Pancreas (tissue), 10 donors: ENCODE measurements around the gene BRI3. TPM values are rescaled to one million over a fixed set of nuclear protein-coding genes. Genes with fewer than 3 reads are reported as not detected.

Experiments
- ATAC-seq, 4 donors: fragments of 200-7000 bp; cut with Tn5 transposase; one replicate each; pipeline versions ENCODE4 v1.8.0 to v1.9.1; 2020; ENCODE audit warnings: mild to moderate bottlenecking in 4 of 4, moderate library complexity in 4 of 4
- DNase-seq, 6 donors: peaks; one replicate each; pipeline ENCODE4 v3.0.0-alpha.2; 2020
- FAIRE-seq: peaks from 2 replicates; lab custom pipeline; 2012; peaks lifted over from hg19 to GRCh38; lab: Jason Lieb, UNC
- H3K27ac ChIP-seq, 4 donors: fragments of 200-600 bp; sonication (generic); 1 replicate in 3 of 4; 2 replicates in 1 of 4; pipeline versions ENCODE4 v1.5.0 to v1.8.0; 2020
- H3K27me3 ChIP-seq, 4 donors: fragments of 200-600 bp; one replicate each; pipeline ENCODE4 v1.8.0; 2021
- H3K36me3 ChIP-seq, 3 donors: fragments of 200-600 bp; sonication (generic) in 1 of 3; one replicate each; pipeline versions ENCODE4 v1.5.0 to v1.8.0; 2020 to 2021
- H3K4me1 ChIP-seq, 3 donors: fragments of 200-600 bp; one replicate each; pipeline ENCODE4 v1.8.0; 2021
- H3K4me3 ChIP-seq, 4 donors: fragments of 200-600 bp; sonication (generic) in 2 of 4; one replicate each; pipeline versions ENCODE4 v1.5.0 to v1.8.0; 2020 to 2021
- H3K9me3 ChIP-seq, 4 donors: fragments of 200-600 bp; one replicate each; pipeline ENCODE4 v1.8.0; 2021
- CTCF ChIP-seq, 4 donors: fragments of 200-600 bp; sonication (generic) in 3 of 4; IDR thresholded peaks; one replicate each; pipeline versions ENCODE4 v1.5.0 to v1.8.0; 2021; ENCODE audit warnings: antibody characterized with exemption in 4 of 4
- WGBS, 2 donors: extraction: QIAGEN DNeasy Blood & Tissue Kit; methylation state at CpG; one replicate each; pipeline ENCODE4 v1.1.7; 2013; 5-methylcytosine and 5-hydroxymethylcytosine counted together
- intact Hi-C, 3 donors: fragments of 100-400 bp; cut with DNase I; formaldehyde crosslinking; loops; one replicate each; pipeline versions ENCODE4 v1.11.1 to v1.14.2; 2022
- polyA plus RNA-seq, 2 donors: library from polyadenylated mRNA; stranded (reverse); fragments of 200-250 nt; gene quantifications; one replicate each; pipeline ENCODE4 v1.2.3, GENCODE V29; 2013
- total RNA-seq, 6 donors: library from RNA; stranded (reverse); fragmentation: NEBNext Ultra II Directional in 4 of 6; extraction: Animal tissue kit (Norgen Biotek cat#: 25700) in 4 of 6; gene quantifications; one replicate each; pipeline versions ENCODE4 v1.2.1 to v1.2.4, GENCODE V29; 2021 to 2023
- donor health status: healthy with polysubstance abuse.
- donor health status: DM: no; HTN: no; CAD: no; lungs with moderate emphysema.
- donor health status: DM: no; HTN: no; CAD: no.
- donor health status: control.
- donor health status: control.
- donor health status: Bipolar disorder and iron deficiency.
- donor health status: DM: yes; HTN: yes; CAD: no.
- donor health status: DM: no; HTN: no; CAD: no.
- donor health status: DM: no; HTN: no; CAD: no.
- donor health status: DM: yes; HTN: yes; CAD: no.

Gene BRI3
- total and polyA plus RNA-seq, 8 donors, result 88.0 to 122 (median 113) TPM

GRCh38 chr7:98301693-98302470 lies 20.4 kb downstream of the BRI3 start:
- no peak for ATAC-seq
- peaks cover 0 to 29% (median 0%) of the 10 kb centered on the region in 3 donors for H3K36me3 ChIP-seq
- no peak for FAIRE-seq
- peak in 1 of 6 donors; percentile 52 for DNase-seq
- TF ChIP-seq CTCF (IDR thresholded peaks at IDR 0.05), result no peak
- 91% methylated on average over 22 of the region's 22 CpGs for WGBS, 2 donors
- H3K4me3 ChIP-seq, result no peak overlapping the region
- H3K4me1 ChIP-seq, result no peaks in the 10 kb centered on the region
- no peak overlapping the region for H3K27ac ChIP-seq
- intact Hi-C loops, result no loop called here
- H3K27me3 ChIP-seq, result no peaks in the 10 kb centered on the region
- no peaks in the 10 kb centered on the region for H3K9me3 ChIP-seq

- H3K36me3 ChIP-seq, result peaks cover 0 to 42% (median 0%) of the 10 kb centered on the region in 3 donors
Measured at GRCh38 chr7:98303176-98303865, 21.8 kb downstream of the BRI3 start.

GRCh38 chr7:98303906-98304305 lies 22.4 kb downstream of the BRI3 start:
- 88 to 89% methylated on average over 15 of the region's 15 CpGs for WGBS, 2 donors
- H3K27me3 ChIP-seq, result no peaks in the 10 kb centered on the region
- no peak overlapping the region for H3K4me3 ChIP-seq
- peak in 1 of 6 donors; percentile 13 for DNase-seq
- no peak for ATAC-seq
- intact Hi-C loops, result no loop called here
- no peak for TF ChIP-seq CTCF (IDR thresholded peaks at IDR 0.05)
- no peaks in the 10 kb centered on the region for H3K9me3 ChIP-seq
- no peak for FAIRE-seq
- no peaks in the 10 kb centered on the region for H3K4me1 ChIP-seq
- H3K27ac ChIP-seq, result no peak overlapping the region
- H3K36me3 ChIP-seq, result peaks cover 0 to 48% (median 0%) of the 10 kb centered on the region in 3 donors

More at GRCh38 chr7:98303176-98303865, 21.8 kb downstream of the BRI3 start:
- no peak for TF ChIP-seq CTCF (IDR thresholded peaks at IDR 0.05)
- Histone ChIP-seq H3K4me1 (no peaks in the 10 kb centered on the region), H3K27me3 (no peaks in the 10 kb centered on the region), H3K27ac (no peak overlapping the region), H3K4me3 (no peak overlapping the region), H3K9me3 (no peaks in the 10 kb centered on the region)
- FAIRE-seq (no peak), ATAC-seq (no peak), DNase-seq (peak in 1 of 6 donors; percentile 40)
- intact Hi-C loops, result no loop called here
- 91 to 94% methylated on average over 19 of the region's 19 CpGs for WGBS, 2 donors

GRCh38 chr7:98305951-98306535 lies 24.6 kb downstream of the BRI3 start:
- ATAC-seq (no peak), FAIRE-seq (no peak), DNase-seq (no peak)
- 71 to 72% methylated on average over 22 of the region's 22 CpGs for WGBS, 2 donors
- H3K9me3 ChIP-seq, result no peaks in the 10 kb centered on the region
- peaks cover 0 to 65% (median 0%) of the 10 kb centered on the region in 3 donors for H3K36me3 ChIP-seq
- H3K27me3 ChIP-seq, result no peaks in the 10 kb centered on the region
- no peak overlapping the region for H3K27ac ChIP-seq
- no peaks in the 10 kb centered on the region for H3K4me1 ChIP-seq
- TF ChIP-seq CTCF (IDR thresholded peaks at IDR 0.05), result no peak
- intact Hi-C loops, result no loop called here
- no peak overlapping the region for H3K4me3 ChIP-seq
